Astrocyte (in vitro differentiated cells and primary cell): ENCODE results near the gene TNIP1. TPM values are rescaled to one million over a fixed set of nuclear protein-coding genes. Genes with fewer than 3 reads are reported as not detected.

ENCODE experiments used
- DNase-seq: peaks from one replicate; pipeline ENCODE4 v3.0.0-alpha.2; 2010; ENCODE audit warnings: low read depth
- FAIRE-seq: peaks from 2 replicates; lab custom pipeline; 2011; peaks lifted over from hg19 to GRCh38; lab: Jason Lieb, UNC
- H2AFZ ChIP-seq: 2 replicates; pipeline ENCODE4 v1.6.0; 2012; ENCODE audit warnings: low read depth, low read length, inconsistent platforms
- H3K27ac ChIP-seq: 2 replicates; pipeline ENCODE4 v1.5.1; 2011; ENCODE audit warnings: low read depth, low read length, inconsistent platforms
- H3K27me3 ChIP-seq: 2 replicates; pipeline ENCODE4 v1.6.0; 2011; ENCODE audit warnings: low read length, inconsistent platforms; ENCODE audit not compliant: insufficient read depth
- H3K36me3 ChIP-seq: 2 replicates; pipeline ENCODE4 v1.5.1; 2011; ENCODE audit warnings: low read length, inconsistent platforms; ENCODE audit not compliant: insufficient read depth
- H3K4me1 ChIP-seq: 2 replicates; pipeline ENCODE4 v1.5.1; 2011; ENCODE audit warnings: low read length, inconsistent platforms; ENCODE audit not compliant: insufficient read depth
- H3K4me2 ChIP-seq: 2 replicates; pipeline ENCODE4 v1.6.0; 2012; ENCODE audit warnings: low read length, inconsistent platforms
- H3K4me3 ChIP-seq: 2 replicates; pipeline ENCODE4 v1.5.1; 2011; ENCODE audit warnings: low read depth, mild to moderate bottlenecking, low read length, inconsistent platforms; ENCODE audit not compliant: insufficient read depth
- H3K79me2 ChIP-seq: 2 replicates; pipeline ENCODE4 v1.6.0; 2012; ENCODE audit warnings: mild to moderate bottlenecking, low read length, inconsistent platforms; ENCODE audit not compliant: insufficient read depth
- H3K9ac ChIP-seq: 2 replicates; pipeline ENCODE4 v1.6.0; 2012; ENCODE audit warnings: mild to moderate bottlenecking, low read length, inconsistent platforms
- H3K9me3 ChIP-seq: 2 replicates; pipeline ENCODE4 v1.5.1; 2012; ENCODE audit warnings: low read depth, mild to moderate bottlenecking, low read length, inconsistent platforms; ENCODE audit not compliant: insufficient read depth
- H4K20me1 ChIP-seq: 2 replicates; pipeline ENCODE4 v1.6.0; 2012; ENCODE audit warnings: low read length, inconsistent platforms; ENCODE audit not compliant: insufficient read depth
- H3K27ac Mint-ChIP-seq: one replicate; pipeline ENCODE4 v1.8.0; 2021; ENCODE audit warnings: mild to moderate bottlenecking, mixed read lengths; ENCODE audit not compliant: unreplicated experiment
- H3K27me3 Mint-ChIP-seq: one replicate; pipeline ENCODE4 v1.8.0; 2021; ENCODE audit warnings: low read depth, mixed read lengths; ENCODE audit not compliant: unreplicated experiment
- H3K36me3 Mint-ChIP-seq: one replicate; pipeline ENCODE4 v1.8.0; 2021; ENCODE audit warnings: low read depth, mixed read lengths; ENCODE audit not compliant: unreplicated experiment
- H3K4me1 Mint-ChIP-seq: one replicate; pipeline ENCODE4 v1.8.0; 2021; ENCODE audit warnings: low read depth, mixed read lengths; ENCODE audit not compliant: unreplicated experiment
- H3K4me3 Mint-ChIP-seq: one replicate; pipeline ENCODE4 v1.8.0; 2021; ENCODE audit warnings: mild to moderate bottlenecking, moderate library complexity, mixed read lengths; ENCODE audit not compliant: unreplicated experiment
- H3K9me3 Mint-ChIP-seq: one replicate; pipeline ENCODE4 v1.8.0; 2021; ENCODE audit warnings: mild to moderate bottlenecking, mixed read lengths; ENCODE audit not compliant: unreplicated experiment
- CTCF ChIP-seq: IDR thresholded peaks from 2 replicates; pipeline ENCODE4 v1.5.1; 2011; ENCODE audit warnings: low read depth, mild to moderate bottlenecking, inconsistent platforms, low read length, moderate library complexity; ENCODE audit not compliant: insufficient read depth
- EZH2 ChIP-seq: IDR thresholded peaks from 2 replicates; pipeline ENCODE4 v1.6.1; 2012; ENCODE audit warnings: mild to moderate bottlenecking, low read length, inconsistent platforms; ENCODE audit not compliant: insufficient read depth
- total RNA-seq: library from RNA; stranded (reverse); gene quantifications from 2 replicates; pipeline ENCODE4 v1.2.1, GENCODE V29; 2021

The TNIP1 gene
- total RNA-seq, 1 donor from 2014 or later = 119 TPM

- H3K27me3 ChIP-seq = no peaks in the 10 kb centered on the region
- H3K4me1 ChIP-seq = peaks cover 9% of the 10 kb centered on the region
- FAIRE-seq = no peak
- no peak overlapping the region for H3K4me3 ChIP-seq
- H3K27ac ChIP-seq = no peak overlapping the region
- no peak overlapping the region for H3K9ac ChIP-seq
- peaks cover 45% of the 10 kb centered on the region for H3K36me3 Mint-ChIP-seq
- no peaks in the 10 kb centered on the region for H3K27me3 Mint-ChIP-seq
- H3K9me3 ChIP-seq = no peaks in the 10 kb centered on the region
- no peak overlapping the region for H2AFZ ChIP-seq
- no peak overlapping the region for H3K27ac Mint-ChIP-seq
- peaks cover 71% of the 10 kb centered on the region for H4K20me1 ChIP-seq
- H3K4me2 ChIP-seq = no peak overlapping the region
- H3K9me3 Mint-ChIP-seq = no peaks in the 10 kb centered on the region
- no peak for DNase-seq
- H3K79me2 ChIP-seq = peaks cover 3% of the 10 kb centered on the region
- no peak overlapping the region for H3K4me3 Mint-ChIP-seq
- peaks cover 7% of the 10 kb centered on the region for H3K4me1 Mint-ChIP-seq
- TF ChIP-seq CTCF (no peak), EZH2 (no peak)
- H3K36me3 ChIP-seq = peaks cover 61% of the 10 kb centered on the region
Observed at GRCh38 chr5:151121665-151122064, 40.8 kb upstream of the TNIP1 start.

GRCh38 chr5:151121095-151121494 is 40.3 kb upstream of the TNIP1 start:
- Histone ChIP-seq H2AFZ (no peak overlapping the region), H3K27me3 (no peaks in the 10 kb centered on the region), H4K20me1 (peaks cover 73% of the 10 kb centered on the region), H3K4me3 (no peak overlapping the region), H3K27ac (no peak overlapping the region), H3K79me2 (peaks cover 3% of the 10 kb centered on the region), H3K4me2 (no peak overlapping the region), H3K9me3 (no peaks in the 10 kb centered on the region), H3K36me3 (peaks cover 66% of the 10 kb centered on the region), H3K9ac (no peak overlapping the region), H3K4me1 (peaks cover 9% of the 10 kb centered on the region)
- H3K27me3 Mint-ChIP-seq = no peaks in the 10 kb centered on the region
- H3K36me3 Mint-ChIP-seq = peaks cover 47% of the 10 kb centered on the region
- H3K4me3 Mint-ChIP-seq = no peak overlapping the region
- no peaks in the 10 kb centered on the region for H3K9me3 Mint-ChIP-seq
- DNase-seq (no peak), FAIRE-seq (no peak)
- TF ChIP-seq EZH2 = no peak
- no peak for TF ChIP-seq CTCF
- no peak overlapping the region for H3K27ac Mint-ChIP-seq
- peaks cover 3% of the 10 kb centered on the region for H3K4me1 Mint-ChIP-seq

DNA sequence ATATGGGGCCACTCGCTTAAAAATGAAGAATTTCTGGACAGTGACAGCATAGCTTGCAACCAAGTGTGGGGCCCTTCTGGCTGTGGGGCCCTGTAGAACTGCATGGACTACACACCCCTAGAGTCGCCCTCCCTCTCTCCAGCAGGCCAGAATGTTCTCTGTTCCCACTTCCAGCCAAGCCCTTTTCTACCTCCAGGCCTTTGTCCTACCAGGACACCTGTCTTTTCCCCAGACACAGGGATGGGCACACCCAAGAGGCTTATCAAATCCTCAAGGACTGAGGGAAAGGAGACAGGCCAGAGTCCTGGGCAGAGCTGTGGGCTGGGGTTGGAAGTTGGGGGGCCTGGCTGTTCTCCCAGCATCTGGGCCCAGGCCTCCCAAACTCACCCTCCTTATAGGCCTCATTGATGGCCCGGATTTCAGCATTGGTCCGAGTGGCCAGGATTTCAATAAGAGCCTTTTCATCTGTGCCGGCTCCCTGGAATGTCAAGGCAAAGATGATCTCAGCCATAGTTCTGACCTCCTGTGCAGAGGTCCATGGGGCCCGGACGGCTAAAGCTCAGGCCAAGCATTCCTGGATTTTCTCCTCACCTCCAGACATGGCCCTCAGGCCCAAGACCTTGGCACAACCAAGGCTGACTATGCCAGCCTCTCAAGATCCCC is 38.2 kb upstream of the TNIP1 start:
- no peak overlapping the region for H3K9ac ChIP-seq
- no peak overlapping the region for H3K4me2 ChIP-seq
- H3K36me3 ChIP-seq = peaks cover 58% of the 10 kb centered on the region
- Mint-ChIP-seq H3K27me3 (no peaks in the 10 kb centered on the region), H3K4me3 (no peak overlapping the region), H3K36me3 (peaks cover 38% of the 10 kb centered on the region), H3K9me3 (no peaks in the 10 kb centered on the region), H3K4me1 (no peaks in the 10 kb centered on the region), H3K27ac (no peak overlapping the region)
- DNase-seq (no peak), FAIRE-seq (no peak)
- H3K4me3 ChIP-seq = no peak overlapping the region
- no peak overlapping the region for H3K27ac ChIP-seq
- peaks cover 64% of the 10 kb centered on the region for H4K20me1 ChIP-seq
- H2AFZ ChIP-seq = no peak overlapping the region
- peaks cover 3% of the 10 kb centered on the region for H3K79me2 ChIP-seq
- TF ChIP-seq EZH2 = no peak
- no peak for TF ChIP-seq CTCF
- H3K9me3 ChIP-seq = no peaks in the 10 kb centered on the region
- peaks cover 4% of the 10 kb centered on the region for H3K4me1 ChIP-seq
- no peaks in the 10 kb centered on the region for H3K27me3 ChIP-seq
